UCSD-AML1 (cell line): ENCODE measurements around the gene LECT2.

Source experiments
- DNase-seq: peaks from one replicate; lab custom pipeline; 2025; ENCODE audit not compliant: unreplicated experiment; lab: John Stamatoyannopoulos, UW

LECT2 gene

DNA sequence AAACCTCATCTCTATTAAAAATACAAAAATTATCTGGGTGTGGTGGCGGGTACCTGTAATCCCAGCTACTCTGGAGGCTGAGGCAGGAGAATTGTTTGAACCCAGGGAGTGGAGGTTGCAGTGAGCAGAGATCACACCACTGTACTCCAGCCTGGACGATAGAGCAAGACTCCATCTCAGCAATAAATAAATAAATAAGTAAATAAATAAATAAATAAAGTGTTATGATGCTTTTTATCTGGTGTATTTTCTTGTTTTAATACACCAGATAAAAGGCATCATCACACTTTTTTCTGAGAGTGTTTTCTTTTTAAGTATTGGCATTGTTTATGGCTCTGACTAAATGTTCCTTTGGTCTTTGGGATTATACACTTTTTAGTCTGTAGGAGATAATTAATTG, 24.2 kb upstream of the LECT2 start:
- no peak for DNase-seq

DNA sequence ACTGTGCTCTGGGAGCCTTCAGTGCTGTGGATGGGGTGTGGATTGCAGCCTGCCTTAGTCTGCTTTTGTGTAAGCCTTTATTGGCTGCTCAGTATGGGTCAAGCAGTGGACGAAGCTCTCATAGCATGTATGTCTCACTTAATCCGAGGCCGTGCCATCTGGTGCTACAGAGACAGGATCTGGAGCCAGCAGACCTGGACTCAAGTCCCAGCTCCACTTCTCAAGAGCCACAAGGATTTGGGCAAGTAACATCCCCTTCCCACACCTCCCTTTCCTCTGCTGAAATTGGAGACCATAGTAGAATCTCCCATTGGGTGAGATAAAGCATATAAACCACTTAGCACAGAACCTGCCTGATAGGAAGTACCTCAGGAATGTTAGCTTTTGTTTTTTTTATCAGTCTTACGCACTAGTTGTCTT, 23.4 kb upstream of the LECT2 start:
- no peak for DNase-seq

DNA sequence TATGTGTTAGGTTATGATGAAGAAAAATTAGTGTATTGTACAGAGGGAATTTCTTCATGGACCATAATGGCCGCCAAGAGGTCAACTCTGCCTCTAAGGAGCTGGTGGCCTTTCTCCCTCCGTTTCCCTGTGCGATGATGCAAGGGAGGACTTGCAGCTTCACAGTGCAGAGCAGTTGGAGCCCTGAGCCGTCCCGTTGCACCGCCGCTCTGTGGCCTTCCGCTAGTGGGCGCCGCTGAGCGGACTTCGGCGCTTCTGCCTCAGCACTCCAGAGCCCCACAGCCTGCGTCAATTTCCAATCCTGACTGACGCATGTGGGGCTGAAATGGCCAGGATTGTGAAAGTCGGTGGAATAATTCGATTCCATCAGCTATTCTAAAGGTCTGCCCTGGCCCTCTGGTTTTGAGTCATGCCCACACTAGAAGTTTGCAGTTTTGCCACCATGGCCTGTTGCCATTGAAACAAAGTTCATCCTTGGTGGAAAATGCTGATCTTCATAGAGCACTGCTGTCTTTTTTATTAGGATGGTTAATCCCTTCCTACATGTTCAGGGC, 22.7 kb upstream of the LECT2 start:
- peak; percentile 82 for DNase-seq

DNA sequence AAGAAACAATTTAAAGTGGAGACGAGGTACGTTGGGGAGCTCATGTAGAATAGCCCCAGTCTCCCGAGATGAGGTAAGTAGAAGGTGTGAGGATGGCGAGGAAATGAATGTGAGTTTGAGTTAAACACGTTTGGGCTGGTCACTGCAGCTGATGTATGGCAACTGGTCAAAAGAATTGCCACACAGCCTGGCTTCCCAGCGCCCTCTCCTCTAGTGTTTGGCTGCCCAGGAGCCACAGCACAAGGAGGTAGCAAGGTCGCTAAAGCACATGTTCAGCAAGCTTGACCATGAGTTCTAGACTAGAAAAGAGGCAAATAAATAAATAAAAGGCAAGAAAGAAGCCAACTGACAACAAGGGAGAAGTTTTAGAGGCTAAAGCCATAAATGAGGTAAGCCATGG, 21.4 kb upstream of the LECT2 start:
- no peak for DNase-seq

DNA sequence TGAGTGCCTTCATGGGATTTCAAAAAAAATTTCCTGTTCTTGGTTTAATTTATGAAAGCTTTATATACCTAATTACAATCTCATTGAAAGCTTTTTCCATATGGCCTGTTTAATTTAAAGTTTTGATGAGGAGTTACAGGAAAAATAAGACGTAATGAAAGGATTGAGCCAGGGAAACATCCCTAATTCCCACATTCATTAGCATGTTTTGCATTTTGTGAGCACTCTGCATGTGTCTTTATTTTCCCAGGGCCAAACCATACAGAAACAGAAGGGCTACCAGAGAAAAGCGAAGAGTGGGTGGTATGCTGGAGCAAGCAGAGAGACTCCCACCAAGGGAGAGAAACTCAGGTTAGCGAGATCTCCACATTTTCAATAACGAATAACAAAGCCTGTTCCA, 20.3 kb upstream of the LECT2 start:
- no peak for DNase-seq

DNA sequence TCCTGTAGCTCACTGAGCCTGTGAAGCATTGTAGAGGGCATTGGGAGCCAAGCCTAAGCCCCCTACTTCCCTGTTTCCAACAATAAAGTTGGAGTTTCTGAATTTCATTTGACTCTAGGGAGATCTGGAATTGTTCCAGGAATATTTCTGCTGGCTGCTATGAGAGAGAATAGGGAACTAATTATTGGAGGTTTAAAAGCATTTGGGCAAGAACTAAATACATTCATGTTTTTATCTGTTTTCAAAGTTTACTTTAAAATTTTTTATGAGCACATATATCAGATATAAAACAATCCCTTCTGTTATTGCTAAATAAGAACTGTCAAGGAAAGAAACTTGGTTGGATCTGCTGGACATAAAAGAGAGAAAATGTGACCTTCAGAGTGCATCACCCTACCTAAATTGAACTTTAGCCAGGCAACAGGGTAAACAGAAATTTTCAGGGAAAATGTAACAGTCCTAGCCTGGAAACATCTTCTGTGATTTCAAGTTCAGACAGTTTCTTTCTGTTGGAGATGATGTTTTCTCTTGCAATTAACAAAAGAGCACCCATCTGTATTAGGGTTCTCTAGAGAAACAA, 19.3 kb upstream of the LECT2 start:
- DNase-seq: no peak

DNA sequence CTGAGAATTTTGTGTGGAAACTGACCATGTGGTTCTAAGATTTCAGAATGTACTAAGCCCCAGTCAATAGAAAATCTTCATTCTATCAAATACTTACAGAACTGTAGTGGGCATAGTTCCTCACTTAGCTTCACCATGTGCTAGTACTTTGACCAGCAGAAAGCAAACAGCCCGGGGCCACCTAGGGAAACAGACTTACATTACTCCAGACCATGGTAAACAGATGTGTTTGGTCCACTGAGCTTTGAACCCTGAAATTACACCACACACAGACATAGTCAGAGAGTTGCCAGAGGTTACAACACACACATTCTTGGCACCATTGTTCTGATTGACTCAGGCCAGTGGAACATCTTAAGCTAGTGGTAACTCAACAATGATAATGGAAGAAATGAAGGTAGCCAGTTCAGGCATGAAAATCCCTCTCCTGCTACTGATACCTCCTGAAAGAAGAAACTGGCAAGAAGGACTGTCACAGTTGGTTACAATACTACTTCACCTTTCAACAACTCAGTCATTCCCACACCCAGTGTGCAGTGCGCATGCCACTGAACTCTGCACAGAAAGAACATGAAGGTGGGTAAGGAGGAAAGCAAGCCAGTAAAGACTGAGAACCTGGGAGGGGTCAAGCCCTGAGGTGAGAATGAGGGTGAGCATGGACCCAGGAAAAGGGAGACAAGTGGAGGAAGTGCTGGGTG, 18.7 kb upstream of the LECT2 start:
- DNase-seq: no peak

DNA sequence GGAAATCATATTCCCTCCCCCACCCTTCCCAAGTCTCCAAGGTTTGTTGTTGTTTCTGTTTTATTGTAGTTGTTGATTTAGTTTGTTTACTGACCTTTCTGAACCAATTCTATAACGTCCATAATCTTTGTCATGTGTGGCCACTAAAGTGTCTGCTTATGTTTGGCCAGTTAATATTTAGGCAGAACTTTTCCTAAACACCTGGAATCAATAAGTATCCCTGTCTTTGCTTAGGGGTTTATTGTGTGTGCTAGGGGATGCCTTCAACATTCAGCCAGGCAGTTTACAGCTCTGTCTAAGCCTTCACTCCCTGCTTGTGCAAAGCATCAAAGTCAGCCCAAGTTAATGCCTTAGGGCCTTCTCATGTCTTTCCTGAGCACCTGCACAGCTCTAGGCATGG, 16.9 kb upstream of the LECT2 start:
- DNase-seq: no peak

DNA sequence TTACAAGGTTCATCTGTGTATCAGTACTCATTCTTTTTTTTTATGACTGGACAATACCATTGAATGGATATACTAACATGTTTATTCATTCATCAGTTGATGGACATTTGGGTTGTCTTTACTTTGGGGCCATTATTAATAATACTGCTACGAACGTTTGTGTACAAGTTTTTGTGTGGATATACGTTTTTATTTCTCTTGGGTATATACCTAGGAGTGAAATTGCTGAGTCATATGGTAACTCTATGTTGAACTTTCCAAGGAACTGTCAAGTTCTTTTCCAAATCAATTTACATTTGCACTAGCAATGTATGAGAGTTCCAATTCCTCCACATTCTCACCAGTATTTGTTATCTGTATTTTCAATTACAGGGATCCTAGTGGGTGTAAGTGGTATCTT, 12.0 kb upstream of the LECT2 start:
- DNase-seq: no peak

DNA sequence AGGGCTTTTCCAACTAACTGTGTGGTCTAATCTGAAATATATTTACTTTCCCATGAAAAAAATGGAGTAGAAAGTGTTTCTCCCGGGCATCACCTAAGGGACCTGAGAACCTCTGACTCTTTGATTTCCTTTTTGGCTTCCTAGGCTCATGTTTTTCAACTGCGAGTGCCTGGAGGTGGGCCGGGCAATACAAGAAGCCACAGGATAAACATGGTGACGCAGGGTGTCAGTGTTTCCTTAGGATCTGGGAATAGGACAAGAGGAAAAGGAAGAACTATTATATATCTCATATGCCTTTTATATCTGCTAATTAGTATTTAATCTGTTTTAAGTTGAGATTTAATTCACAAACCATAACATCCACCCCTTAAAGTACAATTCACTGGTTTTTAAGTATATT, 11.4 kb upstream of the LECT2 start:
- DNase-seq: no peak

DNA sequence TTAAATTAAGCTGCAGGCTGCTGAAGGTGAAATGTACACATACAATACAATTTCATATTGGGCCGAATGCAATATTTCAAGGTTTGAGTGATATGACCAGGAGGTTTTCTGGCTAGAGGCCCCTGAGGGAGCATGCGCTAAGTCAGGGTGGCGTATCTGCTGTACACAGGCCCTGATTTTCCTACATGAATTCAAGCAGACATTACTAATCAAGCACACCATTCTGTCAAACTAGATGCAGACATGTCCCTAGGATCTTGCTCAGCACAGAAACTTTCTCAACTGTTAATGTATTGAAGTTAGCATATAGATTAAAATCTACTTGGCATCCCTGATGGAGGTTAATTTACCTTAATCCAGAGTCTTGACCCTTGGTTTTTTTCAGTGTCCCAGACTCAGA, 10.7 kb upstream of the LECT2 start:
- no peak for DNase-seq

DNA sequence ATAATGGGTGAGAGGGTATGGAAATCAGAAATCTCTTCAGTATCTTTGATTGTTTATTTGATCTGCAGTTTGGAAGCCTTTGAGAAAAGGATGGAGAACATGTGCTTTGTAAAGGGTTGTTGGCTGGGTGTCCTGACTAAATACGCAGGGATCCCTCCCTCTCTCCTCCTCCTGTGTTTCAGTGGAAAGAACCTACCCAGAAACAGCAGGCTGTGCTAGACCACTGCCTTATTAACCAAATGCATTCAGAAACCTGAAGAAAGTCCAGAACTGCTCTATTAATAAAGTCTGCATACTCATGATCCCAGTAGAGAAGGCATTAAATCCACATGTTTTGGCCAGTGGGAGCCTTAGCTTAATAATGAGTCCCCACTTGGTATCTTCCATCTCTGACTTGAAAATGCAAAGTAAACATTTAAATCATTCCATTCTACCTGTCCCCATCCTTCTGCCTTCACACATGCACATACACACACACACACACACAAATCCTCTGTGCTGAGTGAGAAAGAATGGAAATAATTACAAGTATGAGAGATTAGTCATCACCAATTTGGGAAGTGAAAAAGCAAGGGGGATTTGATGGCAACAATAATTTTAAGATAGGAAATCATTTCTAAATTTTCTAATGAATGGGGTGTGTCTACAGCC, 10.0 kb upstream of the LECT2 start:
- no peak for DNase-seq

DNA sequence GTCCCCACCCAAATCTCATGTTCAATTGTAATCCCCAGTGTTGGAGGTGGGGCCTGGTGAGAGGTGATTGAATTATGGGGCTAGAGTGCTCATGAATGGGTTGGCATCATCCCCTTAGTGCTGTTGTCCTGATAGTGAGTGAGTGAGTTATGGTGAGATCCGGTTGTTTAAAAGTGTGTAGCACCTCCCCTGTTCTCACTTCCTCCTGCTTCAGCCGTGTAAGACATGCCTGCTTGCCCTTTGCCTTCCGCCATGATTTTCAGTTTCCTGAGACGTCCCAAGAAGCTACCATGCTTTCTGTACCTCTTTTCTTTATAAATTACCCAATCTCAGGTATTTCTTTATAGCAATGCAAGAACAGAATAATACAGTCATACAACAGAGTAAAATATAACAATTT, 742 bp upstream of the LECT2 start:
- DNase-seq: no peak

DNA sequence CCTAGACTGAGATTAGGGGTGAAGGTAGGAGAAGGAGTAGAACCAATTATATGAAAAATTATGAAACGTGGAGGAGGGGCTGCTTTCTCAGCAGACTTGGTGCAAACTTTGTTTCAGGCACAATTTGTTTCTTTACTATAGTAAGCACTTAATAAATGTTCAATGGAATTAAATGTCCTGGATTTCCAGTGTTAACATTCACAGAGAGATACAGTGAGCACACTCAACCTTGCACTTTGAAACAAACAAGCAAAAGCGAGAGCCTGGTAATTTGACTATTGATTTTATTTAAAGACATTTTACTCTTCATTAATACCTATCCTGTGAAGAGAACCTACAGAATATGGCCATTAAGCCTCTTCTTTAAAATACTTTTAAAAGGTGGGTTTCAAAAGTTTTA, 933 bp downstream of the LECT2 start:
- no peak for DNase-seq

DNA sequence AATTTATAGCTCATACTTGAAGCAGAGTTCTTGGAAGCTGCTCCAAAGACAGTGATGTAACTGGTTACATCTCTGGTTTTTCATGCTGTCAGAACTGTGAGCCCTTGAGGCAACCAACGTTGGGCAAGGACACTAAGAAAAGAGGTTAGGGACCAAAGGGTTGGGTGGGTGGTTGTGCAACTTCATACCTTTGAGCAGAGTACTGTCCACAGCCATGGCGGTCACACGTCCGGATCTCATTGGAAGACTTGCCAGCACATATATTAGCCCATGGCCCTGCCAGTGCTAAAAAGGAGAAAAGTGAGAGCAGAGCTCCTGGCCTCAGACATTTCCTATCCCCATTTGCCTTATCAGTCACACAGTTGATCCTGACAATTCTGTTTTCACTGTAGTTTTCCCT, 2.1 kb downstream of the LECT2 start:
- no peak for DNase-seq

DNA sequence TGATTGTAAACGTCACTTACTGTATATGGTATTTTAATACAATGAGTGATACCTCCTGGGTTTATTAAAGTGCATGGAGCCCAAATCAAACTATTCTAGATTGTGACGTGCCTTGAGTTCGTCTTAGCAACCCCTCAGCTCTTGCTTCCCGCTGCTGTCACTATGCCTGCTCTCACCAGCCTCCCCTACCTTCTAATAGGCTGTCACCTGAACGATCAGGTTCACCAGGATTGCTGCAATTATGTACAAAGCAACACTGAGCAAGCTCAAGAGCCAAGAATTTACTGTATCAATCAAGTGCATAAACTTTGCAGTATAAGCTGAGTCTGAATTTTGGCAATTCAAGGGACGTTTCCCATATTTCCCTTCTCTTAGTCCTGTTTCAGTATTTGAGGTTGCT, 3.0 kb downstream of the LECT2 start:
- no peak for DNase-seq

DNA sequence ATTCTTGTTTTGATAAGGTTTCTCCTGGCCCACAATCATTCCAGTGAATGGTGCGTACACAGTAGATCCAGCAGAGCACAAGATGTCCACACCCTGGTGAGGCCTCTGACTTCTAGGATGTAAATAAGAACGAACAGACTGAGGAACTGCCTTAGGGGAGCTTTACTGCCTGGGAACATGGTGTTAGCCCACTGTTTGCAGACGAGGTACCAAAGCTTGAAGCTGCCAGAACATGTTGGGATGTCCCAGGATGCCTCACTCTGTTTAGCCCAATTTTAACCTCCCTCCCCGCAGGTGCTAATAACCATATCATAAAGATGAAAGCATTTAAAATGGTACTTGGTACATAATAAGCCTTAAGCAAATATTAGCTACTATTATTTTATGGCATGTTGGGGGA, 3.5 kb downstream of the LECT2 start:
- DNase-seq: no peak

DNA sequence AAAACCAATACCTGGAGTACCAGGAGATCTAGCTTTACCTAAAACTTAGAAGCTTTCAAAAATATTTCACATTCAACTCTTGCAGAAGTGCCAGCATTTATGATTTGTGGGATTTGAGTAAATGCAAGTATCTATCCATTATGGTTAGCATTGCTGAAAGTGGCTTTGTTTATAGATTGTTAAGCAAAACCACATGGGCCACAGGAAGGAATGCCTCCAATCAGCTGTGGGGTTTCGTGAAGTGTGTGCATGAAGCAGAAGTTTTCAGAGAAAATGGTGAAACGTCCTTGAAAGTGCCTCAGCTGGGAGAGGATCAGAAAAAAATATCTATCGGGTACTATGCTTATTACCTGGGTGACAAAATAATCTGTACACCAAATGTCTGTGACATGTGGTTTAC, 4.2 kb downstream of the LECT2 start:
- DNase-seq: no peak

DNA sequence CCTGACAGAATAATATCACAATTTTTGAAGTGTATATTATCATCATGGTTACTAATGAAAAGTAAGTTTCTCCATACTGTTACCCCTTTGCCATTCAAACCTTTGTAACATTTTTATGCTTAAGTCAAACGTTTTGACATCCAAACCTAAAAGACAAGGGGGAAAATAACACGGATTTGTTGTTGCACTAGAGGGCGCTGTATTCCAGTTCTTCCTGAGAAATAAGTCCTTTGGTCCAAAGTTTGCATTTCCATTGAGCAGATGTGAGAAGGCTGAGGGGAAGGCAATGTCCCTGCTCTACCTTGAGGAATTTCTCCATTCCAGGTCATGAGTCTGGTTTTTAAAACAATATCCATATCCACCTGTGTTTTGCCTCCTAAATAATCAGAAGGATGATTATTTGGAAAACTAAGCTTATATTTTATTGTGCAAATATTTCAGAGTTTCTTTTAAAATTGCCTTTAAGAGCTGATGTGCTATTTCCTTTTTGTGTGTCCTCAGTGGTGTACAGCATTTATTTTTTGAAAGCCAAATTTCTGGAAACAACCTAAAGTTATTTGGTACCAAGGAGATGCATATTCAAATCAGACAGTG, 9.7 kb downstream of the LECT2 start:
- no peak for DNase-seq

DNA sequence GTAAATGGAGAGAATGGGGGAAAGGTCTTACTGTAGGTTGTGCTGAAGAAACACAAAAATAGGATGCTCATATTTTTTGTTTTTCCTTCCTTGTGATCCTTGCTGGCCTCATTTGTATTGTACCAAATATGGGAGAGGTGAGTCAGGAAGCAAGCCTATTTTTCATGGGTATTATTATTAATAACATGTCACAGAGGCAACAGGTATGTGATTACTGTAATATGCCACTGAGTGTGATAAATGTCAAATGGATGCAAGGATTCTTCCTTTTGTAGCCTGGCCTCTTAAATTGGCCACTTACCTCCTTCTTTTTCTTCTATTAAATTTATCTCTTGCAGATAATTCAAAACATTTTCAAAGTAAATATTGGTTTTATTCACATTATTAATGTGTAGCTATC, 10.2 kb downstream of the LECT2 start:
- no peak for DNase-seq

DNA sequence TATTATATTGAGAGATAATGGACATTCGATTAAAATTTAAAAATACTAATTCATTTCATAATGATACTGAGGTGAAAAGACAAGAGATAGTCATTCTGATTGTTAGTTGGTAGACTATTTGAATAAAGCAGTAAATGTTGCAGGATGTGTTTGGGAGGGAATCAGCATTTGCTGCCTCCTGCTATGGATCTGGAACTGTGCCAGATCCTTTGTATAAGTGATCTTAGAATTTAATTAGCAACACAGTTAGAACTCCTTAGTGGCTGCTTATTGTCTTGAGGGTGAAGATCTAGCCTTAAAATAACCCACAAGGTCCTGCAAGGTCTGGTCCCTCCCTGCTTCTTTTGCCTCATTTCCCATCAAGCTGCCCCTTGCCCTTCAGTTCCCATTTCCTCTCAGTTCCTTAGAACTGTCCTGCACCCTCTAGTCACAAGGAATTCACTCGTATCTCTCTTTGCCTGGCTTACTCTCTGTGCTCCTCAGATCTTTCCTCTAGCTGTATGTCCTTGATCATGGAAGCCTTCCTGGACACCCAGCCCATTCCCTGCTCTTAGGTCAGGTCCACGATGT, 12.5 kb downstream of the LECT2 start:
- DNase-seq: no peak

DNA sequence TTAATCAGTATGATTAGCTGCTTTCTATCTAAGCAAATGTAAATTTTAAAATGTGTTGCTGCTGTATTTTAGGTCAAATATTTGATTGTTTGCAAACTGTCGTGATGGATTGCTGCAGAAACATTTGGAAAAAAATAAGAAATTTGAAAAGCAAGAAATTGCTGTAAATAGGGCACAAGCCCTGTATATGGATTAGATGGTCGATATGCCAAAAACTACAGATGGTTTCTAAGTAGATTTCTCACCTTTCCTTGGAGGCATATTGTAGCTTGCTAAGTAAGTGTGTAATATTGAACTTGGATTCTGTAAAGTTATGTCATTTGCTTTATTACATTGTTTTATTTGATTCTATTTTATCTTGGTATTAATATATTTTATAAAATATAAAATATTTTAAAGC, 13.1 kb downstream of the LECT2 start:
- no peak for DNase-seq
